Progenitor cell of endocrine pancreas (in vitro differentiated cells): ENCODE data around the gene SUPT3H. TPM values are rescaled to one million over a fixed set of nuclear protein-coding genes. Genes with fewer than 3 reads are reported as not detected.

ENCODE experiments used
- DNase-seq: peaks from one replicate; pipeline ENCODE4 v3.0.0; 2021; ENCODE audit warnings: low spot score; ENCODE audit not compliant: unreplicated experiment
- H3K27ac Mint-ChIP-seq: 2 replicates; pipeline ENCODE4 v1.8.0; 2021; ENCODE audit warnings: mild to moderate bottlenecking, moderate library complexity, mixed read lengths
- H3K27me3 Mint-ChIP-seq: 2 replicates; pipeline ENCODE4 v1.8.0; 2021; ENCODE audit warnings: mixed read lengths
- H3K36me3 Mint-ChIP-seq: 2 replicates; pipeline ENCODE4 v1.8.0; 2022; ENCODE audit warnings: mixed read lengths; ENCODE audit not compliant: insufficient read depth
- H3K4me1 Mint-ChIP-seq: 2 replicates; pipeline ENCODE4 v1.8.0; 2021; ENCODE audit warnings: low read depth, mixed read lengths
- H3K4me3 Mint-ChIP-seq: 2 replicates; pipeline ENCODE4 v1.8.0; 2021; ENCODE audit warnings: low read depth, mild to moderate bottlenecking, moderate library complexity, mixed read lengths
- H3K9me3 Mint-ChIP-seq: 2 replicates; pipeline ENCODE4 v1.8.0; 2021; ENCODE audit warnings: low read depth, mixed read lengths
- CTCF ChIP-seq: fragments of 200-600 bp; sonication (generic); IDR thresholded peaks from one replicate; pipeline ENCODE4 v1.5.0; 2021; ENCODE audit warnings: antibody characterized with exemption, mild to moderate bottlenecking; ENCODE audit not compliant: unreplicated experiment
- total RNA-seq: library from RNA; stranded (reverse); gene quantifications from 2 replicates; pipeline ENCODE4 v1.2.1, GENCODE V29; 2021

Gene SUPT3H
- total RNA-seq, 1 donor from 2014 or later, result 40.5 TPM

- Mint-ChIP-seq H3K9me3 (peaks cover 16% of the 10 kb centered on the region), H3K4me3 (no peak overlapping the region), H3K27me3 (no peaks in the 10 kb centered on the region), H3K27ac (no peak overlapping the region), H3K4me1 (peaks cover 6% of the 10 kb centered on the region), H3K36me3 (peaks cover 19% of the 10 kb centered on the region)
- no peak for DNase-seq
- TF ChIP-seq CTCF, result no peak
Measured at GRCh38 chr6:44935693-44936300, 441.9 kb downstream of the SUPT3H start.

DNA sequence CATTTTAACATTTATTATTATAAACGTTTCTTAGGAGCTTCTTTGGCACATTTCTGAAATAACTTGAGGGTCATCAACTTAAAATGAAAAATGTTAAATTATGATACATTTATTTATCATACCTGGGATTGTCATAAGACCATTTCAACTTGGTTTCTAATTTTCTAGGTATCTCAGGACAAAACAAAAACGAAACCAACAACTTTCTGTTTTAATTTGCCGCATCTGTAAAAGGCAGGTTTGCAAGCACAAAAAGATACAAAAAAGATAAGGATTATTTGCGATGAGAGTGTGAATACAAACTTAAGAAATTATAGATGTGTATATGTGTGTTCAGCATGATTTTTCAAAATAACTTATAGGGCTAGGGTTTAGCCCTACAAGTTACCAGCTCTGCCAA, 444.6 kb downstream of the SUPT3H start:
- no peak overlapping the region for H3K27ac Mint-ChIP-seq
- no peak overlapping the region for H3K4me3 Mint-ChIP-seq
- H3K4me1 Mint-ChIP-seq, result no peaks in the 10 kb centered on the region
- H3K36me3 Mint-ChIP-seq, result peaks cover 7% of the 10 kb centered on the region
- no peaks in the 10 kb centered on the region for H3K27me3 Mint-ChIP-seq
- H3K9me3 Mint-ChIP-seq, result peaks cover 3% of the 10 kb centered on the region
- no peak for TF ChIP-seq CTCF
- no peak for DNase-seq

DNA sequence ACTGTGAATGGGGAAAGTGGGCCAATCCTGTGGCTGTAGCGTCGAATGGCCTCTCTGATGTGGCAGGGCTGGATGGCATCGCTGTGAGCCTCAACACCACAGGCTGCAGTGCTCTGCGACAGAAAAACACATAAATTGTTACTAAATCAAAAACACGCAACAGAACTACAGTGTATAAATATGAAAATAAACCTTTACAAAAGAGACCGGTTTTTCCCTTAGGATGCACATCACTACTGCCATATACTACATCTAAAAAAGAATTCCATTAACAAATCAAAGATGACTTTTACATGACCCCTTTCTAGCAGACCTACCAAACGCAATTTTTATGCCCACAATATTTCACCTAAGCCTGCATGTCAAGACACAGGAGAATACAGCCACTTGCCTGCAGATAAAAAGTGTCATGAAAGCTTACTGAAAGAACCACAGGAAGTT, 445.1 kb downstream of the SUPT3H start:
- no peak for TF ChIP-seq CTCF
- Mint-ChIP-seq H3K36me3 (peaks cover 9% of the 10 kb centered on the region), H3K4me1 (no peaks in the 10 kb centered on the region), H3K4me3 (no peak overlapping the region), H3K27ac (no peak overlapping the region), H3K27me3 (no peaks in the 10 kb centered on the region), H3K9me3 (peaks cover 4% of the 10 kb centered on the region)
- DNase-seq, result no peak

GRCh38 chr6:44931385-44931784, 446.3 kb downstream of the SUPT3H start:
- peaks cover 4% of the 10 kb centered on the region for H3K9me3 Mint-ChIP-seq
- peaks cover 9% of the 10 kb centered on the region for H3K36me3 Mint-ChIP-seq
- H3K27ac Mint-ChIP-seq, result no peak overlapping the region
- no peak for TF ChIP-seq CTCF
- H3K27me3 Mint-ChIP-seq, result no peaks in the 10 kb centered on the region
- no peak for DNase-seq
- H3K4me1 Mint-ChIP-seq, result no peaks in the 10 kb centered on the region
- no peak overlapping the region for H3K4me3 Mint-ChIP-seq

DNA sequence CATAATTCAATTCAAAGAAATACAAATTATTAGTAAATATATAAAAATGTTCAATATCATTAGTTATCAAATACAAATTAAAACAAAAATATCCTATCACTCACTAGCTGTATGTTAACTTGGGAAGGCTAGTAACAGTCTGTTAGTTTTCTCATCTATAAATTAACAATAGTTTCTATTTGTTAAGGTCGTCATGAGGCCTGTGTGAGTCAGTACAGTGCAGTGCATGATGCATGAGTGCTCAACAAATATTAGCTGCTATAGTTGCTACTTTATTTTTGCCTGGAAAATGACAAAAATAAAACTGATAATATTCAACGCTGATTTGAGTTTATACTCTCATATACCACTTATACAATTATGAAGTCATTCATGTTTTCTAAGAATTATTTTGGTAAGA, 451.2 kb downstream of the SUPT3H start:
- no peak for TF ChIP-seq CTCF
- Mint-ChIP-seq H3K36me3 (peaks cover 9% of the 10 kb centered on the region), H3K4me1 (peaks cover 4% of the 10 kb centered on the region), H3K4me3 (no peak overlapping the region), H3K9me3 (peaks cover 4% of the 10 kb centered on the region), H3K27ac (no peak overlapping the region), H3K27me3 (no peaks in the 10 kb centered on the region)
- DNase-seq, result no peak
